ENCODE results near the gene SASH1.

The SASH1 gene

GRCh38 chr6:148316308-148316707 lies 26.3 kb upstream of the SASH1 start:
- no peak for DNase-seq (ENCODE audit: extremely low spot score)
- TF ChIP-seq LEF1 (IDR thresholded peaks at IDR 0.05; ENCODE audit: borderline replicate concordance) (no peak), TARDBP (IDR thresholded peaks at IDR 0.05) (no peak), SP1 (IDR thresholded peaks at IDR 0.05) (no peak), SUZ12 (IDR thresholded peaks at IDR 0.05) (no peak), FOXA1 (IDR thresholded peaks at IDR 0.05) (no peak), BHLHE40 (IDR thresholded peaks at IDR 0.05; ENCODE audit: borderline replicate concordance) (no peak), ARNT (IDR thresholded peaks at IDR 0.05) (no peak), CTBP1 (IDR thresholded peaks at IDR 0.05; ENCODE audit: borderline replicate concordance) (no peak), L3MBTL2 (conservative IDR thresholded peaks at IDR 0.05) (no peak), PKNOX1 (IDR thresholded peaks at IDR 0.05) (no peak), HDGF (IDR thresholded peaks at IDR 0.05; ENCODE audit: borderline replicate concordance) (no peak), ZNF384 (IDR thresholded peaks at IDR 0.05) (no peak), NFRKB (IDR thresholded peaks at IDR 0.05) (no peak), FOXK2 (IDR thresholded peaks at IDR 0.05) (no peak), ELF4 (IDR thresholded peaks at IDR 0.05) (no peak), FOXM1 (IDR thresholded peaks at IDR 0.05; ENCODE audit: borderline replicate concordance) (no peak)
- ChIA-PET CTCF (no interaction called here), POLR2A (no interaction called here)

GRCh38 chr6:148317051-148317450 lies 25.6 kb upstream of the SASH1 start:
- no peak for DNase-seq (ENCODE audit: extremely low spot score)
- TF ChIP-seq HDGF (IDR thresholded peaks at IDR 0.05; ENCODE audit: borderline replicate concordance) (no peak), BHLHE40 (IDR thresholded peaks at IDR 0.05; ENCODE audit: borderline replicate concordance) (no peak), SP1 (IDR thresholded peaks at IDR 0.05) (no peak), L3MBTL2 (conservative IDR thresholded peaks at IDR 0.05) (no peak), FOXK2 (IDR thresholded peaks at IDR 0.05) (no peak), ELF4 (IDR thresholded peaks at IDR 0.05) (no peak)
- CTCF ChIA-PET = no interaction called here
- POLR2A ChIA-PET = no interaction called here

- no peak for DNase-seq (ENCODE audit: extremely low spot score)
- ChIA-PET POLR2A (no interaction called here), CTCF (no interaction called here)
- no peak for TF ChIP-seq BHLHE40 (IDR thresholded peaks at IDR 0.05; ENCODE audit: borderline replicate concordance)
- no peak for TF ChIP-seq LEF1 (IDR thresholded peaks at IDR 0.05; ENCODE audit: borderline replicate concordance)
- TF ChIP-seq ZNF384 (IDR thresholded peaks at IDR 0.05) = no peak
- no peak for TF ChIP-seq SUZ12 (IDR thresholded peaks at IDR 0.05)
- TF ChIP-seq ELF4 (IDR thresholded peaks at IDR 0.05) = no peak
- TF ChIP-seq L3MBTL2 (conservative IDR thresholded peaks at IDR 0.05) = no peak
- TF ChIP-seq PKNOX1 (IDR thresholded peaks at IDR 0.05) = no peak
- TF ChIP-seq FOXK2 (IDR thresholded peaks at IDR 0.05) = no peak
- no peak for TF ChIP-seq NFRKB (IDR thresholded peaks at IDR 0.05)
- no peak for TF ChIP-seq ARNT (IDR thresholded peaks at IDR 0.05)
- no peak for TF ChIP-seq FOXA1 (IDR thresholded peaks at IDR 0.05)
- no peak for TF ChIP-seq TARDBP (IDR thresholded peaks at IDR 0.05)
- no peak for TF ChIP-seq HDGF (IDR thresholded peaks at IDR 0.05; ENCODE audit: borderline replicate concordance)
These were observed 24.9 kb upstream of the SASH1 start for GRCh38 chr6:148317739-148318138.

- no peak for TF ChIP-seq FOXM1 (IDR thresholded peaks at IDR 0.05; ENCODE audit: borderline replicate concordance)
- TF ChIP-seq LEF1 (IDR thresholded peaks at IDR 0.05; ENCODE audit: borderline replicate concordance) = no peak
- TF ChIP-seq ZNF384 (IDR thresholded peaks at IDR 0.05) = no peak
- TF ChIP-seq FOXA1 (IDR thresholded peaks at IDR 0.05) = no peak
- TF ChIP-seq SP1 (IDR thresholded peaks at IDR 0.05) = no peak
- no peak for TF ChIP-seq ELF4 (IDR thresholded peaks at IDR 0.05)
- no peak for TF ChIP-seq FOXK2 (IDR thresholded peaks at IDR 0.05)
- no peak for TF ChIP-seq CTBP1 (IDR thresholded peaks at IDR 0.05; ENCODE audit: borderline replicate concordance)
- no peak for TF ChIP-seq SUZ12 (IDR thresholded peaks at IDR 0.05)
- TF ChIP-seq HDGF (IDR thresholded peaks at IDR 0.05; ENCODE audit: borderline replicate concordance) = no peak
- TF ChIP-seq TARDBP (IDR thresholded peaks at IDR 0.05) = no peak
- no peak for TF ChIP-seq L3MBTL2 (conservative IDR thresholded peaks at IDR 0.05)
- no peak for TF ChIP-seq PKNOX1 (IDR thresholded peaks at IDR 0.05)
- TF ChIP-seq NFRKB (IDR thresholded peaks at IDR 0.05) = no peak
- TF ChIP-seq ARNT (IDR thresholded peaks at IDR 0.05) = no peak
- TF ChIP-seq BHLHE40 (IDR thresholded peaks at IDR 0.05; ENCODE audit: borderline replicate concordance) = no peak
- ChIA-PET POLR2A (no interaction called here), CTCF (no interaction called here)
- DNase-seq (ENCODE audit: extremely low spot score) = no peak
These were observed 19.9 kb upstream of the SASH1 start for GRCh38 chr6:148322704-148323103.

- no peak for DNase-seq (ENCODE audit: extremely low spot score)
- no peak for TF ChIP-seq NFRKB (IDR thresholded peaks at IDR 0.05)
- TF ChIP-seq SUZ12 (IDR thresholded peaks at IDR 0.05) = no peak
- no peak for TF ChIP-seq BHLHE40 (IDR thresholded peaks at IDR 0.05; ENCODE audit: borderline replicate concordance)
- TF ChIP-seq CTBP1 (IDR thresholded peaks at IDR 0.05; ENCODE audit: borderline replicate concordance) = no peak
- TF ChIP-seq TARDBP (IDR thresholded peaks at IDR 0.05) = no peak
- no peak for TF ChIP-seq HDGF (IDR thresholded peaks at IDR 0.05; ENCODE audit: borderline replicate concordance)
- TF ChIP-seq ARNT (IDR thresholded peaks at IDR 0.05) = no peak
- TF ChIP-seq FOXM1 (IDR thresholded peaks at IDR 0.05; ENCODE audit: borderline replicate concordance) = no peak
- TF ChIP-seq PKNOX1 (IDR thresholded peaks at IDR 0.05) = no peak
- no peak for TF ChIP-seq LEF1 (IDR thresholded peaks at IDR 0.05; ENCODE audit: borderline replicate concordance)
- TF ChIP-seq ZNF384 (IDR thresholded peaks at IDR 0.05) = no peak
- TF ChIP-seq ELF4 (IDR thresholded peaks at IDR 0.05) = no peak
- TF ChIP-seq FOXK2 (IDR thresholded peaks at IDR 0.05) = no peak
- TF ChIP-seq L3MBTL2 (conservative IDR thresholded peaks at IDR 0.05) = no peak
- no peak for TF ChIP-seq FOXA1 (IDR thresholded peaks at IDR 0.05)
- TF ChIP-seq SP1 (IDR thresholded peaks at IDR 0.05) = no peak
- ChIA-PET POLR2A (no interaction called here), CTCF (no interaction called here)
These were observed 19.3 kb upstream of the SASH1 start for GRCh38 chr6:148323344-148323743.
